DND-41 (cell line): ENCODE measurements around the gene SPATA17.

Source experiments
- ATAC-seq: fragments of 200-7000 bp; cut with Tn5 transposase; 3 replicates; pipeline ENCODE4 v1.9.1; 2021; ENCODE audit warnings: low read depth; ENCODE audit not compliant: insufficient read depth
- DNase-seq: peaks from one replicate; pipeline ENCODE4 v3.0.0-alpha.2; 2020
- H2AFZ ChIP-seq: 2 replicates; pipeline ENCODE4 v1.6.0; 2012; ENCODE audit warnings: low read depth, low read length
- H3K27ac ChIP-seq: 2 replicates; pipeline ENCODE4 v1.5.1; 2012; ENCODE audit warnings: low read length, inconsistent platforms
- H3K27me3 ChIP-seq: fragments of 200-600 bp; sonication (generic); 2 replicates; pipeline ENCODE4 v1.6.0; 2012; ENCODE audit warnings: low read length, mild to moderate bottlenecking, inconsistent platforms; ENCODE audit not compliant: insufficient read depth, poor library complexity
- H3K36me3 ChIP-seq: 2 replicates; pipeline ENCODE4 v1.5.1; 2012; ENCODE audit warnings: low read length, inconsistent platforms; ENCODE audit not compliant: insufficient read depth
- H3K4me1 ChIP-seq: 2 replicates; pipeline ENCODE4 v1.5.1; 2012; ENCODE audit warnings: mild to moderate bottlenecking, low read length; ENCODE audit not compliant: insufficient read depth
- H3K4me2 ChIP-seq: 2 replicates; pipeline ENCODE4 v1.6.0; 2012; ENCODE audit warnings: mild to moderate bottlenecking, moderate library complexity, low read length, inconsistent platforms; ENCODE audit not compliant: insufficient read depth
- H3K4me3 ChIP-seq, 2 experiments: fragments of 200-600 bp in 1 of 2; shearing (Covaris generic) in 1 of 2; 2 replicates each; pipeline ENCODE4 v1.5.1; 2012 to 2016; ENCODE audit warnings: inconsistent platforms in 2 of 2, low read length in 2 of 2, mild to moderate bottlenecking in 2 of 2, low read depth in 1 of 2, moderate library complexity in 1 of 2
- H3K79me2 ChIP-seq: 2 replicates; pipeline ENCODE4 v1.6.0; 2012; ENCODE audit warnings: low read length, inconsistent platforms; ENCODE audit not compliant: insufficient read depth
- H3K9ac ChIP-seq: 2 replicates; pipeline ENCODE4 v1.6.0; 2012; ENCODE audit warnings: low read depth, mild to moderate bottlenecking, inconsistent platforms, low read length, moderate library complexity
- H3K9me3 ChIP-seq: 2 replicates; pipeline ENCODE4 v1.5.1; 2012; ENCODE audit warnings: low read length, moderate library complexity, mild to moderate bottlenecking, inconsistent platforms; ENCODE audit not compliant: insufficient read depth, severe bottlenecking
- H4K20me1 ChIP-seq: 2 replicates; pipeline ENCODE4 v1.6.0; 2012; ENCODE audit warnings: low read length; ENCODE audit not compliant: insufficient read depth
- CTCF ChIP-seq: IDR thresholded peaks from 2 replicates; pipeline ENCODE4 v1.5.1; 2012; ENCODE audit warnings: borderline replicate concordance, low read length, moderate library complexity, mild to moderate bottlenecking; ENCODE audit not compliant: poor library complexity, severe bottlenecking; ENCODE audit errors: extremely low read depth
- EZH2 ChIP-seq: IDR thresholded peaks from 3 replicates; pipeline ENCODE4 v1.6.1; 2012; ENCODE audit warnings: borderline replicate concordance, low read depth, mild to moderate bottlenecking, moderate library complexity, low read length, inconsistent platforms; ENCODE audit not compliant: severe bottlenecking

SPATA17 gene

DNA sequence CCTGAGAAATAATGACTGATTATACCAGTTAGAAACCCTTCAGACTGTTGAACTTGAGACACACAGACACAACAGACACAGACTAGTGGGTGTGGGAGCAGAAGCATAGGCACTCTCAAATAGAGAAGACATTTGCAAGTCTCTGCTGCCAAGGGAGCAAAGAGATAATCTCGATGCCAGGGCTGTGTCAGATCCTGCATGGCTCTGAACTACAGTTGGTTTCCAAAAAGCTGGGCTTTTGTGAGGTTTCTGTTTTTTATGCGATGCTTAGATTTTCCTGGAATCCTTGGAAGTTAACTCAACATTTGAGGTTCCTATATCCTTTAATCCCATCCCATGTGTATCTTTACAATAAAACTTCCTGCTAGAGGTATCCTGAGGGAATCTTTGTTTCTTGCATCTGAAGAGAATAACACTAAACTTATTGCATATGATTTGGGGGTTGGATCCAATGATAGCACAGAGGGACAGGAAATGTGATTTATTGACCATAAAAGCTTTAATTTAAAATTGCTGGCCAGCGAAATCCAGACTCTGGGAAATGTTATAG is 236.4 kb downstream of the SPATA17 start:
- Histone ChIP-seq H3K4me2 (no peak overlapping the region), H2AFZ (no peak overlapping the region), H3K36me3 (no peaks in the 10 kb centered on the region), H3K4me1 (no peaks in the 10 kb centered on the region), H4K20me1 (no peaks in the 10 kb centered on the region), H3K79me2 (no peaks in the 10 kb centered on the region), H3K27me3 (no peaks in the 10 kb centered on the region), H3K4me3 (no peak overlapping the region), H3K9me3 (no peaks in the 10 kb centered on the region), H3K27ac (no peak overlapping the region), H3K9ac (no peak overlapping the region)
- no peak for TF ChIP-seq EZH2
- TF ChIP-seq CTCF: no peak
- ATAC-seq (no peak), DNase-seq (no peak)

DNA sequence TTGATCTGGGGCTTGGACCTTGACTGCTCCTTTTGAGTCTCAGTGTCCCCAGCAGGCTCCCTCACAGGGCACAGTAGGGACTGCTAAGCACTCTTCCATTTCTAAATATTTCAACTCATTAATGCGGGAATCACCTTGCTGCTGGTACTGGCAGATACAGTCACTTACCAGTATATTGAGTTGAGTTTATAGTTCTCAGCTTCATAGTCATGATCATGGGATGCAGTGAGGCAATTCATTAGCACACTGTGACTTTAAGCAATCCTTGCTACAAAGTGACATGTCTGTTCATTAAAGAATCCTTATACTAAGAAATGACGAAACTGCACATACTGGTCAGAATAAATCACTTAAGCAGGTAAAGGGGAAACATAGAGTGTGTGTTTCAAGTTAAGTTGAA is 240.8 kb downstream of the SPATA17 start:
- TF ChIP-seq EZH2: no peak
- TF ChIP-seq CTCF: no peak
- Histone ChIP-seq H3K27ac (no peak overlapping the region), H3K9me3 (no peaks in the 10 kb centered on the region), H3K36me3 (no peaks in the 10 kb centered on the region), H2AFZ (no peak overlapping the region), H3K4me1 (no peaks in the 10 kb centered on the region), H3K4me3 (no peak overlapping the region), H4K20me1 (no peaks in the 10 kb centered on the region), H3K27me3 (no peaks in the 10 kb centered on the region), H3K4me2 (no peak overlapping the region), H3K9ac (no peak overlapping the region), H3K79me2 (no peaks in the 10 kb centered on the region)
- no peak for DNase-seq
- no peak for ATAC-seq

GRCh38 chr1:217875229-217875628 is 244.1 kb downstream of the SPATA17 start:
- Histone ChIP-seq H2AFZ (no peak overlapping the region), H3K9ac (no peak overlapping the region), H3K27me3 (no peaks in the 10 kb centered on the region), H3K4me2 (no peak overlapping the region), H3K27ac (no peak overlapping the region), H3K4me1 (no peaks in the 10 kb centered on the region), H4K20me1 (no peaks in the 10 kb centered on the region), H3K9me3 (no peaks in the 10 kb centered on the region), H3K36me3 (no peaks in the 10 kb centered on the region), H3K79me2 (no peaks in the 10 kb centered on the region), H3K4me3 (no peak overlapping the region)
- TF ChIP-seq CTCF (no peak), EZH2 (no peak)
- DNase-seq (no peak), ATAC-seq (no peak)

DNA sequence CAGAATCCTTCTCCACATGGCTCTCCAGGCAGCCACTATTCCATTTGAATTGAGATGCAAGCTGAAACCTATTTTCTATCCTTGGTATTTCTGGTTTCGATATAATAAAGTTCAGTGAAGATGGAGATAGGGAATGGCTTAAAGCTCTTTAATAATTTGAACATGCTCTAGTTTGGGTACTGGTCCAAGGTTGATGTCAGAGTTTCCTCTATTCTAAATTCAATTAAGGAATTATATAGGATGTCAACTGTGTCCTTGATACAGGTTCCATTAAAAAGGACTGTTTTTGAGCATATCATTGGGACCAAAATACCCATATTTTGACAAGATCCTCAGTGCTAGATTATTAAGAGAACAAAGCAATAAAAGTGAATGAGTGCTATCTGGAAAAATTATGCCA is 245.3 kb downstream of the SPATA17 start:
- no peaks in the 10 kb centered on the region for H3K36me3 ChIP-seq
- no peak overlapping the region for H3K4me3 ChIP-seq
- TF ChIP-seq EZH2: no peak
- no peak for TF ChIP-seq CTCF
- DNase-seq (no peak), ATAC-seq (no peak)
- no peaks in the 10 kb centered on the region for H3K79me2 ChIP-seq
- H4K20me1 ChIP-seq: no peaks in the 10 kb centered on the region
- H2AFZ ChIP-seq: no peak overlapping the region
- no peaks in the 10 kb centered on the region for H3K4me1 ChIP-seq
- no peak overlapping the region for H3K4me2 ChIP-seq
- H3K27ac ChIP-seq: no peak overlapping the region
- H3K9ac ChIP-seq: no peak overlapping the region
- H3K9me3 ChIP-seq: no peaks in the 10 kb centered on the region
- no peaks in the 10 kb centered on the region for H3K27me3 ChIP-seq
